ENCODE results near the gene APOBEC3A.

Gene APOBEC3A

GRCh38 chr22:38936562-38936961 lies 20.8 kb upstream of the APOBEC3A start:
- H3K36me3 ChIP-seq (ENCODE audit: low read length), result no peaks in the 10 kb centered on the region
- H3K4me2 ChIP-seq (ENCODE audit: low read depth, low read length, poor library complexity, severe bottlenecking), result no peak overlapping the region
- H3K9ac ChIP-seq (ENCODE audit: low read length), result no peak overlapping the region
- no peaks in the 10 kb centered on the region for H3K79me2 ChIP-seq (ENCODE audit: insufficient read depth, low read length)
- no peaks in the 10 kb centered on the region for H3K9me3 ChIP-seq (ENCODE audit: insufficient read depth, low read length)
- TF ChIP-seq CTCF (IDR thresholded peaks at IDR 0.05; ENCODE audit: insufficient read depth, low read length, poor library complexity, severe bottlenecking) (no peak), EZH2phosphoT487 (conservative IDR thresholded peaks at IDR 0.05; ENCODE audit: low read length) (no peak)
- H3K4me3 ChIP-seq (ENCODE audit: insufficient read depth, low read length, poor library complexity, severe bottlenecking), result no peak overlapping the region
- no peaks in the 10 kb centered on the region for H3F3A ChIP-seq (ENCODE audit: insufficient read depth)
- H3K27ac ChIP-seq (ENCODE audit: low read depth, low read length), result no peak overlapping the region
- no peaks in the 10 kb centered on the region for H3K9me2 ChIP-seq (replicated peaks; ENCODE audit: insufficient read depth, low read length)
- H3K27me3 ChIP-seq (ENCODE audit: low read length), result no peaks in the 10 kb centered on the region
- no peaks in the 10 kb centered on the region for H4K20me1 ChIP-seq (ENCODE audit: low read depth, low read length)
- H2AFZ ChIP-seq (ENCODE audit: low read depth, low read length, severe bottlenecking), result no peak overlapping the region

- H3K9me3 ChIP-seq (ENCODE audit: insufficient read depth, low read length), result no peaks in the 10 kb centered on the region
- H3K9ac ChIP-seq (ENCODE audit: low read length), result no peak overlapping the region
- no peak overlapping the region for H3K27ac ChIP-seq (ENCODE audit: low read depth, low read length)
- no peak overlapping the region for H3K4me3 ChIP-seq (ENCODE audit: insufficient read depth, low read length, poor library complexity, severe bottlenecking)
- no peaks in the 10 kb centered on the region for H4K20me1 ChIP-seq (ENCODE audit: low read depth, low read length)
- H3K79me2 ChIP-seq (ENCODE audit: insufficient read depth, low read length), result no peaks in the 10 kb centered on the region
- TF ChIP-seq EZH2phosphoT487 (conservative IDR thresholded peaks at IDR 0.05; ENCODE audit: low read length) (no peak), CTCF (IDR thresholded peaks at IDR 0.05; ENCODE audit: insufficient read depth, low read length, poor library complexity, severe bottlenecking) (no peak)
- H3K9me2 ChIP-seq (replicated peaks; ENCODE audit: insufficient read depth, low read length), result no peaks in the 10 kb centered on the region
- no peak overlapping the region for H3K4me2 ChIP-seq (ENCODE audit: low read depth, low read length, poor library complexity, severe bottlenecking)
- no peaks in the 10 kb centered on the region for H3K36me3 ChIP-seq (ENCODE audit: low read length)
- H3K27me3 ChIP-seq (ENCODE audit: low read length), result no peaks in the 10 kb centered on the region
- H3F3A ChIP-seq (ENCODE audit: insufficient read depth), result no peaks in the 10 kb centered on the region
- no peak overlapping the region for H2AFZ ChIP-seq (ENCODE audit: low read depth, low read length, severe bottlenecking)
These were observed 20.4 kb upstream of the APOBEC3A start for GRCh38 chr22:38937036-38937435.

GRCh38 chr22:38937541-38937940 lies 19.9 kb upstream of the APOBEC3A start:
- no peak overlapping the region for H3K4me2 ChIP-seq (ENCODE audit: low read depth, low read length, poor library complexity, severe bottlenecking)
- no peak overlapping the region for H3K9ac ChIP-seq (ENCODE audit: low read length)
- H3K36me3 ChIP-seq (ENCODE audit: low read length), result no peaks in the 10 kb centered on the region
- H3K27me3 ChIP-seq (ENCODE audit: low read length), result no peaks in the 10 kb centered on the region
- H3F3A ChIP-seq (ENCODE audit: insufficient read depth), result no peaks in the 10 kb centered on the region
- H3K9me3 ChIP-seq (ENCODE audit: insufficient read depth, low read length), result no peaks in the 10 kb centered on the region
- H3K79me2 ChIP-seq (ENCODE audit: insufficient read depth, low read length), result no peaks in the 10 kb centered on the region
- H4K20me1 ChIP-seq (ENCODE audit: low read depth, low read length), result no peaks in the 10 kb centered on the region
- TF ChIP-seq CTCF (IDR thresholded peaks at IDR 0.05; ENCODE audit: insufficient read depth, low read length, poor library complexity, severe bottlenecking) (no peak), EZH2phosphoT487 (conservative IDR thresholded peaks at IDR 0.05; ENCODE audit: low read length) (no peak)
- H3K9me2 ChIP-seq (replicated peaks; ENCODE audit: insufficient read depth, low read length), result no peaks in the 10 kb centered on the region
- H2AFZ ChIP-seq (ENCODE audit: low read depth, low read length, severe bottlenecking), result no peak overlapping the region
- H3K4me3 ChIP-seq (ENCODE audit: insufficient read depth, low read length, poor library complexity, severe bottlenecking), result no peak overlapping the region
- no peak overlapping the region for H3K27ac ChIP-seq (ENCODE audit: low read depth, low read length)
